GM21737 (cell line): ENCODE data around the gene PLEKHG4.

Experiments
- ATAC-seq: cut with Tn5 transposase; IDR thresholded peaks from one replicate; pipeline ENCODE4 v1.9.1; 2021; ENCODE audit warnings: mild to moderate bottlenecking, moderate library complexity; ENCODE audit not compliant: unreplicated experiment

PLEKHG4 gene

DNA sequence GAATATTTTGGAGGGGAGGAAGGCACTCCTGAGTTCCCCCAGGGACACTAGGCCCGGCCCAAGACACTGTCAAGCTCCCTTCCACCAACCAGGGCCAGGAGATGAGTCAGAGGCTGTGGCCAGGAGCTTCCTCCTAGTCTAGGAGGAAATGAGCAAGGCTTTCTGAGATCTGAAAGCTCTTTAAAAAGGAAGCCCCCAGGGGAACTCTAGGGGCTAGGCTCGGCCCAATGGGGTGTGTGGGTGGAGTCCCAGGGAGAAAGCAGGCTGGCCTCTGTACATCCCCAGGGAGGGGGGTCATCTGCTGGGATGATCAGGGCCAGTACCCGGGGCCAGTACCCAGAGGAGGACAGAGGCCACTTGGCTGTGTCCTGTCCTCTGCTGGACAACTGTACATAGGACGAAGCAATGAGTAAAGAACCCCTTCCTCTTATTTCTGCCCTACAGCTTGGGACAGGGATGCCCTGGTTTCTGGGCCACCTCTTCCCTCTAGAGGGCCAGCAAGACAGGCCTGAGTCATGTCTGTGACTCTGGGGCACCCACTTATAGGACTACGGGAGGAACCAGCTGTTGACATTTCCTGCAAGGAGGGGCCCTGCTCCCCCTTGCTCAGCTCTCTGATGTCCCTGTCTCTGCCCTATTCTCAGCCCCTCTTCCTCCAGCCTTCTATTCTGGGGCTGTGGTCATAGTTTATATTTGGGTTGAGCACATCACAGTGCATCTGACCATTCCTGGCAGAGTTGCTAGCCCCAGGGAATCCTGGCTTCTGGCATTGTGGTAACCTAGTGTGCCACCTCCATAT, 34.7 kb upstream of the PLEKHG4 start:
- peak; percentile 44 for ATAC-seq

DNA sequence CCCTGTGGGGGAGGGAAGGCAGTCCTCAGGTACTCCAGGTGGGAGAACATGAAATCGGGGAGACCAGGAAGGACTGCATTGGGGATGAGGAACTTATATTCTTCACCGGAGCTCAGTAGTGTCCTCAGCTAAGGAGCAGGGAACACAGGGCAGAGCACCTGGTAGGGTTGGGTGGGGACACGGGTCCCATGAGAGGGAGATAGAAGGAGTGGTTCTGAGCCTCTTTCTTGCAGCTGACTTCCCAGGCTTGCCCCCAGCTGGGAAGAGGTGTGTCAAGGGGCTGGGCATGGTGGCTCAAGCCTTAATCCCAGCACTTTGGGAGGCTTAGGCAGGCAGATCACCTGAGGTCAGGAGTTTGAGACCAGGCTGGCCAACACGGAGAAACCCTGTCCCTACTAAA, 34.1 kb upstream of the PLEKHG4 start:
- ATAC-seq = no peak

DNA sequence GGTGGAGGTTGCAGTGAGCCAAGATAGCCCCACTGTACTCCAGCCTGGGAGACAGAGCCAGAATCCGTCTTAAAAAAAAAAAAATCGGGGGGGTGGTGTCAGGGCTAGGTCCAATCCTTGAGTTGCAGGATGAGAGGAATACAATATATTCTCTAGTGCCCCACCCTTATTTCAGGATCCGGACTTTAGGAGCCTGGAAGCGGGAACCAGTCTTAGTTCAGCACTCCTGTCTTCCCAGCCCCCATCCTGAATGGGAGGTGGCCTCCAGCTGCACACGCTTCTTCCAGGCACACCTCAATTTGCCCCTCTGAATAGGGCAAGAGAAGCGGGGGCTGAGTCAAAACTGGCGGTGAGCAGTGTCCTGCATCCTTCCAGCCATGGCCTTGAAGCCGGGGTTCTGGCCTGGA, 33.7 kb upstream of the PLEKHG4 start:
- ATAC-seq = no peak

DNA sequence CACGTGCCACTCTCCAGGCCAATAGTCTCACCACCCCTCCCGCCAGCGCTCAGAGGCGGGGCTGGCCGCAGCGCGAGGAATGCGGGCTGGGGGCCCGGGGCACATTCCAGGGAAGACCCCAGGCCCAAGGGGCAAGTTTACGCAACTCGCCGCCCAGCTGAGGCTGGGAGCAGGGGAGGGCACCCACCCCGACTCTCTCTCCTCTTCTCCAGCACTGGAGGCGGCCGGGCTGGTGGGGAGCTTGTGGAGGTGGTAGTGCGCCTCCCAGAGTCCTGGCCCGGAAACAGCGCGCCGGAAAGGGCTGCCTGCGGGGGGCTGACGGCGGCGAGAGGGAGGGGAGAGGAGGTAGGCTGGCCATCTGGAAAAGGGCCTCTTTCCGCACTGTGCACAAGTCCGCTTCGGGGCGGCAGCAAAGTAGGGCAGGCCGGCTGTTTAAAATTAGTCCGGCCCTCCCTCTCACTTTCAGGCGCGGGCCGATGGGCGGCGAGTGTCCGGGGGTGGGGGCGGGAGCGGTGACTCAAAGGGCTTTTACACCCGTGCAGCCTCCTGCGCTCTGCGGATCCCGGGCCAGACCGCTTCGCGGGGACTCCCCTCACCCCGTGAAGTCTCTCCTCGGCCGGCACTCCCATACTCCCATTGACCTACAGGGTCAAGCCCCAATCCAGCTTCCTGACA, 33.1 kb upstream of the PLEKHG4 start:
- peak; percentile 21 for ATAC-seq

DNA sequence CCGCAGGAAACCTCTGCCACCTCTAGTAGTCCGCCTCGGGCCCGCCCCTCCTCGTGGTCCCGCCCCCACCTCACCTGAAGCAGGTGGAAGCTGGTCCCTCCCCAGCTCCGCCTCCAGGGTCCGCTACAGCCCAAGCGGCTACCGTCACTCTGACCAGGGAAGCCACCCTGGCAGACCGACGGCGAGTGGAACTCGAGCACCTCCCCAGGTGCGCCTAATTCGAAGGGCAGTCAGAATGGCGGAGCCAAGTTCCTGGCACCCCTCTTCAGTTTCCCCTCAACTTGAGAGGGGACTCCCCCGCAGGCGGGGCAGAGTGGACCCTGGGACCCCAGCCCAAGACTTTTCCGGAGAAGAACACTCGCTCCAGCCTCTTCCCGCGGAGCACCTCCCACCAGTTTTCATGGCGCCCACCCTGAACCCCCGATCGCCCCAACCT, 32.6 kb upstream of the PLEKHG4 start:
- peak; percentile 16 for ATAC-seq

- peak; percentile 47 for ATAC-seq
Measured at GRCh38 chr16:67247192-67248072, 31.9 kb upstream of the PLEKHG4 start, which contains the start of gene FHOD1. Gene FHOD1 (minus strand): TSS chr16:67247481. CDS start chr16:67247410, 71 bp downstream.

GRCh38 chr16:67248073-67248400, 31.3 kb upstream of the PLEKHG4 start:
- no peak for ATAC-seq

GRCh38 chr16:67248401-67249177, 30.7 kb upstream of the PLEKHG4 start, which contains the start of gene SLC9A5:
Gene SLC9A5 (plus strand): TSS chr16:67248979. CDS start chr16:67249015, 36 bp downstream.
- ATAC-seq = no peak

DNA sequence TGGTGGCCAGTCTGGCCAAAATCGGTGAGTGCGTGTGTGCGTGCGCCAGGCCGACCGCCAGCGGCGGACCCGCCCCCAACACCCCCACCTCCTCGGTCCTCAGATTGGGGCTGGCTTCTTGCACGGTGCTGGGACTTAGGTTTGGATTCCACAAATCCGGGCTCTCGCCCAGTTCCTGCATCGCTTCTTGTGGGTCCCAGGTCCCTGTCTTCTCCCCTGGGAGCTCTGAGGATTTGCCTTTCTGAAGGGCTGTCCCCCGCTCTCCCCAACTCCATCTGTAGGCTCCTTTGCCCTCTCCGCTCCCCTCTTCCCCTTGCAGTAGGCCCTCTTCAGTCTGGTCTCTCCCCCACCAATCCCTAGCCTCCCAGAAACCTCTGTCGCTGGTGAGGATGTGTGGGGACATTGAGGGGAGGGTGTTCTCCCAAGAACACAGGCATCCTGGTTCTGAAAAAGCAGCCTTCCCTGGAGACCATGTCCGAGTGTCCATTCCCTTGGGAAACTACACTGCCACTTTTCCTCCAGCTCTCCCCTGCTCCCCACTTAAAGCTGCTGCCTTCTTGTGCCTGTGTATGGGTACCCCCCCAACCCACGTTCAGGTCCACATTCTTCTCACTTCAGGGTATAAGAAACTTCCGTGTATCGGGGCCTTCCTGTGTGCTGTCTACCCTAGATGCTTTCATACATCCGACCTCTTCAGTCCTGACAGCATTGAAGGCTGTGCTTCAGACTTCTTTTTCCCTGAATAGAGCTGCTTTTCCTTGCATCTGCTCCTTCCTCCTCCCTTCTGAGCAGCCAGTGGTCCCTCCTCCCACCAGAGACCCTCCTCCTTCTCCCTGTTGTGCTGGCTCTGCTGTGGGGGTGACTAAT, 29.9 kb upstream of the PLEKHG4 start:
- ATAC-seq = no peak

- no peak for ATAC-seq
Measured at GRCh38 chr16:67250045-67250327, 29.3 kb upstream of the PLEKHG4 start.

DNA sequence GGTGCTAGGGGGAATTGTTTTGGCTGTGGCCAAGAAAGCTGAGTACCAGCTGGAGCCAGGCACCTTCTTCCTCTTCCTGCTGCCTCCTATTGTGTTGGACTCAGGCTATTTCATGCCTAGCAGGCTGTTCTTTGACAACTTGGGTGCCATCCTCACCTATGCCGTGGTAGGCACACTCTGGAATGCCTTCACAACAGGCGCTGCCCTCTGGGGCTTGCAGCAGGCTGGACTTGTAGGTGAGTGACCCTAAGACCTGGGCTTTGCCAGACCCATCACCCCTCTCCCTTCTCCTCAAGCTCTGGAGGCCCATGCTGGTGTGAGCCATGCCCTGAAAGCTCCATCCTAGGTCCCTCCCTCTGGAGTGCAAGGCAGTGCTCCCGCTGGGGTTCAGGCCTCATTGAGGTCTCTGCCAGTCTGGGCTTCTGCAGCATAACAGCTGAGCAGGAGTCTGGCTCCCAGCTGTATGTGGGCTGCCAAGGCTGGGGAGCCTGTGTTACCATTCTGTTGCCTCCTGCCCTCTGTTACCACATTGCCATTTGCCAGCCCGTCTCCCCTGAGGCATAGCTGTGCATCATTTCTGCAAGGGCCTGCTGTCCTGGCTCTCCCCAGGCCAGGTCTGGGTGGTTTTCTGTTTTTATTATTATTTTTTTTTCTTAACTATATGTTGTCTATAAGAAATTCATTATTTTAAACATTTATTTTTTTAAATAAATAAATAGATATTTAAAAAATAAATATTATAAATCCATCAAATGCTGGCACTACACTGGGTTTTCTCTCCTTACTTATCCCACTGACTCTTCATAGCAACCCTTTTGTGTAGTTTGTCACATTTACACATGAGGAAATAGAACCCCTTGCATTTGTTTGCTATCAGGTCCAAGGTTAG, 26.5 kb upstream of the PLEKHG4 start:
- ATAC-seq = no peak

- ATAC-seq = no peak
Measured at GRCh38 chr16:67254801-67255552, 24.4 kb upstream of the PLEKHG4 start.

DNA sequence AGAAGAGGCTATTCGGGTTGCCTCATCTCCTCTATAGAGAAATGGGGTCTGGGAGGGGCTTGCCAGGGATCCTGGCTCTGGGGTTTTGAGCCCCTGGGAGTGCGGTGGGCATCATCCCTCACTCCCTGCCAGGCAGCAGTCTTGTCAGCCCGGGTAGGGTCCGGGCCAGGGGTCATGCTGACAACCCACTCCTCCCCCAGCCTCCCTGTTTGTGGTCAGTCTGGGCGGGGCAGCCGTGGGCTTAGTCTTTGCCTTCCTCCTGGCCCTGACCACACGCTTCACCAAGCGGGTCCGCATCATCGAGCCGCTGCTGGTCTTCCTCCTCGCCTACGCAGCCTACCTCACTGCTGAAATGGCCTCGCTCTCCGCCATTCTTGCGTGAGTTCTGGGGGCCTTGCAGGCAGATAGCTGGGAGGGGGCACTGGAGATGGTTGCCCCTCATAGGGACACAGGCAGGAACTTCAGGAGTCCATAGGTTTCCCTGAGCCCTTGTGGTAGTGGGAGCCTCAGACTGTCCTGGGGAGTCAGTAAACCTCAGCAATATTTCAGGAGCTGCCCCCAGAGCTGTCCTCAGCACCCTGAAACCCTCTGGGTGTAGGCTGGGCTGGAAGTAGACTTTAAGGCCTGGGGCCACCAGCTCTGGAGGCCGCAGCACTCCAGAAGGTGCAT, 23.6 kb upstream of the PLEKHG4 start:
- ATAC-seq = no peak

GRCh38 chr16:67256701-67257230, 22.6 kb upstream of the PLEKHG4 start:
- ATAC-seq = no peak

DNA sequence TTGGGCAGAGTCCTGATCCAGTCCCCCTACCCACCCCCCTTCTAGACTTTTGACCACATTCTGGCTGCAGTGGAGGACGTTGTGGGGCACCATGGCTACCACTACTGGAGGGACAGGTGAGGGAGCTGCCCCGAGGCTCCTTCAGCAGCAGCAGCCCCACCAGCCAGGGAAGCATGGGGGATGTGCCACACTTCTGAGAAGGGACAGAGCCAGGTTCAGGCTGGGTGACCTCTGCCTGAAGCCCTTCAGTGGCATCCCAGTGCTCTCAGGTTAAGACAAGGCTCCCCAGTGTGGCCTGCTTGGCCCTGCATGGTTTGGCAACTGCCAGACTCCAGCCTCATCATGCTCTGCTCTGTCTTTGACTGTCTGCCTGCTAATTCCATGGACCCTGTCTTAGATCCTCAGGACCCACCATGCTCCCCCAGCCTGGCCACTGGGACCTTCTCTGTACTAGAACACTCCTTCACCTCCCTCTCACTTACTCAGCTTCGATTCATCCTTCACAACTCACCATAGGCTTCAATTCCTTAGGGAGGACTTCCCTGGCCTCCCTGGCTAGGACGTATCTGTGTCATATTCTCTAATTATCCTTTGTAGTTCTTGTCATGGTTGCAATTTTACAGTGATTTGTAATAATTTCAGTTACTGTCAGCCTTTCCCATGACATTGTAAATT, 21.7 kb upstream of the PLEKHG4 start:
- no peak for ATAC-seq

- no peak for ATAC-seq
Measured at GRCh38 chr16:67258161-67258835, 21.0 kb upstream of the PLEKHG4 start.
